GM08714 (cell line): ENCODE results near the gene RIN1.

ENCODE experiments used
- H3K4me3 ChIP-seq: fragments of 200-500 bp; sonication (Bioruptor generic); 2 replicates; pipeline ENCODE4 v1.5.1; 2014; ENCODE audit warnings: mild to moderate bottlenecking, low read length, inconsistent platforms
- ZNF274 ChIP-seq: IDR thresholded peaks from 2 replicates; pipeline ENCODE4 v1.6.1; 2012; ENCODE audit warnings: mild to moderate bottlenecking, low read depth, low read length

The RIN1 gene

GRCh38 chr11:66284526-66285078 is 51.6 kb downstream of the RIN1 start:
- no peak overlapping the region for H3K4me3 ChIP-seq
- TF ChIP-seq ZNF274, result no peak

DNA sequence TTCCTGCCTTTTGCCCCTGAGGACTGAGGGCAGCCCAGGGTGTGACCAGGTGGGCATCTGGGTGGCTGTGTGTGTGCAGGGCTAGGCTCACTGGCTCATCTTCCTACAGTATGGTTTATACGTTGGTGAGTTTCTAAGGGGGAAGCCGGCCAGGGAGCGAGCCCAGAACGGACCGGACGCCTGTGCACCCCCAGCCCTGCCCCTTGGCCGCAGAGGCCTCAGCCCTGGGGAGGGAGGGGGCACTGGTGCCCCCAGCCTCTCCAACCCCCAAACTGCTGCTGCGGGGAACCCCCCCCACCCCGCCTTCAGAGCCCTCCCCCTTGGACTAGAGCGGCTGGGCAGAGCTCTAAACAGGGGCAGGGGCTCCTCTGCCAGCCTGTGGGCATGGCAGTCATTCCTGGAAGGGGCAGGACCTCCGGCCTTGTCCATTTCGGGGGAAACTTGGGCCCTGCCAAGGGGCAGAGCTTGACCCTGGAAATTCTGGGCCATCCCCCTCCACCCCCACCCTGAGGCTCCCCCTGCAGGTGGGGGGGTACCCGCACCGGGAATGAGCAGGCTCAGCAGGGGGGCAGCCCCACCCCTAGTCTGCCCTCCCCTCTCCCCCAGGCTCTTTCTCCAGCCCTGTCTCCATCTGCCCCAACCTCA is 52.7 kb downstream of the RIN1 start:
- no peak overlapping the region for H3K4me3 ChIP-seq
- no peak for TF ChIP-seq ZNF274

- no peak for TF ChIP-seq ZNF274
- H3K4me3 ChIP-seq, result no peak overlapping the region
Observed at GRCh38 chr11:66282468-66283455, 53.5 kb downstream of the RIN1 start.
